Liver (tissue), 9 donors: Measurements from ENCODE around the gene PPDPF. TPM values are rescaled to one million over a fixed set of nuclear protein-coding genes. Genes with fewer than 3 reads are reported as not detected.

ENCODE experiments used
- DNase-seq: peaks from one replicate; pipeline ENCODE4 v3.0.0-alpha.2; 2017; ENCODE audit warnings: low spot score
- H3K27ac ChIP-seq, 2 donors: one replicate each; pipeline ENCODE4 v1.7.0; 2013; ENCODE audit warnings: inconsistent platforms in 2 of 2, low read length in 2 of 2, control low read depth in 1 of 2, low read depth in 1 of 2, mild to moderate bottlenecking in 1 of 2
- H3K27me3 ChIP-seq, 4 donors: one replicate each; pipeline versions ENCODE4 v1.6.1 to v1.7.0; 2013; ENCODE audit warnings: low read length in 3 of 4, inconsistent platforms in 1 of 4, mild to moderate bottlenecking in 1 of 4, moderate library complexity in 1 of 4; ENCODE audit not compliant: control insufficient read depth in 4 of 4, insufficient read depth in 4 of 4
- H3K36me3 ChIP-seq, 4 donors: one replicate each; pipeline versions ENCODE4 v1.6.1 to v1.7.0; 2013; ENCODE audit warnings: low read length in 3 of 4, mild to moderate bottlenecking in 3 of 4, low read depth in 1 of 4, moderate library complexity in 1 of 4; ENCODE audit not compliant: control insufficient read depth in 4 of 4, insufficient read depth in 3 of 4
- H3K4me1 ChIP-seq, 4 donors: one replicate each; pipeline versions ENCODE4 v1.6.1 to v1.7.0; 2013; ENCODE audit warnings: low read length in 3 of 4, mild to moderate bottlenecking in 3 of 4, moderate library complexity in 1 of 4; ENCODE audit not compliant: control insufficient read depth in 4 of 4, insufficient read depth in 4 of 4
- H3K4me3 ChIP-seq, 3 donors: one replicate each; pipeline versions ENCODE4 v1.6.1 to v1.7.0; 2013; ENCODE audit warnings: low read length in 3 of 3, control low read depth in 1 of 3, low read depth in 1 of 3, mild to moderate bottlenecking in 1 of 3
- H3K9ac ChIP-seq, 2 donors: one replicate each; pipeline ENCODE4 v1.7.0; 2013; ENCODE audit warnings: low read length in 2 of 2, mild to moderate bottlenecking in 2 of 2, moderate library complexity in 2 of 2, control low read depth in 1 of 2, low read depth in 1 of 2
- H3K9me3 ChIP-seq, 4 donors: one replicate each; pipeline versions ENCODE4 v1.6.1 to v1.7.0; 2013; ENCODE audit warnings: low read length in 3 of 4; ENCODE audit not compliant: control insufficient read depth in 4 of 4
- GABPA ChIP-seq, 2 donors: IDR thresholded peaks in 1 of 2; conservative IDR thresholded peaks in 1 of 2; 2 replicates each; pipeline ENCODE4 v1.6.1; 2016; ENCODE audit warnings: antibody characterized with exemption in 2 of 2, mild to moderate bottlenecking in 1 of 2, moderate library complexity in 1 of 2
- HNF4A ChIP-seq, 2 donors: conservative IDR thresholded peaks; 2 replicates each; pipeline ENCODE4 v1.6.1; 2016; ENCODE audit warnings: antibody characterized with exemption in 2 of 2, mild to moderate bottlenecking in 2 of 2
- HNF4G ChIP-seq: IDR thresholded peaks from 2 replicates; pipeline ENCODE4 v1.6.1; 2016; ENCODE audit warnings: antibody characterized with exemption
- RAD21 ChIP-seq, 2 donors: IDR thresholded peaks; 2 replicates each; pipeline ENCODE4 v1.6.1; 2016; ENCODE audit warnings: antibody characterized with exemption in 2 of 2, mild to moderate bottlenecking in 2 of 2
- RXRA ChIP-seq, 2 donors: IDR thresholded peaks; 2 replicates each; pipeline ENCODE4 v1.6.1; 2017 to 2018; ENCODE audit warnings: antibody characterized with exemption in 2 of 2, mild to moderate bottlenecking in 1 of 2
- SP1 ChIP-seq: IDR thresholded peaks from 2 replicates; pipeline ENCODE4 v1.6.1; 2018; ENCODE audit warnings: antibody characterized with exemption, mild to moderate bottlenecking
- WGBS: extraction: QIAGEN DNeasy Blood & Tissue Kit; methylation state at CpG from one replicate; pipeline ENCODE4 v1.1.7; 2013; 5-methylcytosine and 5-hydroxymethylcytosine counted together
- polyA plus RNA-seq, 2 donors: library from polyadenylated mRNA; stranded (reverse) in 1 of 2; unstranded in 1 of 2; fragments of 200-250 nt in 1 of 2; fragments of >200 nt in 1 of 2; fragmentation: Nextera tagmentation in 1 of 2; extraction: Ambion mirVana in 1 of 2; gene quantifications; one replicate each; pipeline versions ENCODE4 v1.2.1 to v1.2.3, GENCODE V29; 2013 to 2015
- total RNA-seq, 2 donors: library from RNA; depleted of rRNA; stranded (reverse); fragments of >200 nt; gene quantifications; one replicate each; pipeline ENCODE4 v1.2.3, GENCODE V29; 2014
- TF ChIP-seq, protein P1 (sequence below): IDR thresholded peaks from 2 replicates; pipeline ENCODE4 v1.6.1; 2016; ENCODE audit warnings: antibody characterized with exemption
- TF ChIP-seq, protein P2 (sequence below): fragments of 150-350 bp; IDR thresholded peaks from 2 replicates; pipeline ENCODE4 v1.5.1; 2017; ENCODE audit warnings: improper control_type of control experiment, low read depth, low read length; ENCODE audit not compliant: missing input control
- TF ChIP-seq, protein P3 (sequence below): IDR thresholded peaks from 2 replicates; pipeline ENCODE4 v1.6.1; 2016; ENCODE audit warnings: antibody characterized with exemption
- donor health status: healthy.
- donor health status: healthy.
- donor health status: healthy.
- donor health status: healthy.
- donor health status: healthy.

The PPDPF gene
- total and polyA plus RNA-seq, 4 donors = 8.3 to 196 (median 25.3) TPM

DNA sequence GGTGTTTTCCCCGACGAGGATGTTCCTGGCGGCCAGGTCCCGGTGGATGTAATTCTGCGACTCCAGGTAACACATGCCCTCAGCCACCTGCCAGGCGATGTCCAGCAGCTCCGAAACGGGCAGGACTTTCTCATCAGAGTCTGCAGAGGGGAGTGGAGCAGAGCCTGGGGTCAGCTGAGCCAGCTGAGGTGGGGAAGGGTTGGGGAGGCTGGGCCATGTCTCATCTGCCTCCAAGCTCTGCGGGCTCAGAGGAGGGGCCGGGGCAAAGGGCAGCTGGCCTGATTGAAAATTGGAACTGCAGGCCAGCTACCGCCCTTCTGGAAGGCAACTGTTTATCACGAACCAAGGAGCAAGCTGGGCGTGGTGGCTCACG lies 10.2 kb downstream of the PPDPF start:
- Histone ChIP-seq H3K9me3 (no peaks in the 10 kb centered on the region), H3K4me3 (no peak overlapping the region), H3K9ac (no peak overlapping the region), H3K27me3 (no peaks in the 10 kb centered on the region), H3K36me3 (no peaks in the 10 kb centered on the region), H3K4me1 (peaks cover 2 to 12% (median 8%) of the 10 kb centered on the region in 4 donors), H3K27ac (no peak overlapping the region)
- TF ChIP-seq RAD21 (IDR thresholded peaks at IDR 0.05) (no peak), RXRA (IDR thresholded peaks at IDR 0.05) (no peak), HNF4A (conservative IDR thresholded peaks at IDR 0.05) (peak in 1 of 2 donors; percentile 10)
- DNase-seq = no peak
- WGBS = 54% methylated on average over 14 of the region's 14 CpGs

DNA sequence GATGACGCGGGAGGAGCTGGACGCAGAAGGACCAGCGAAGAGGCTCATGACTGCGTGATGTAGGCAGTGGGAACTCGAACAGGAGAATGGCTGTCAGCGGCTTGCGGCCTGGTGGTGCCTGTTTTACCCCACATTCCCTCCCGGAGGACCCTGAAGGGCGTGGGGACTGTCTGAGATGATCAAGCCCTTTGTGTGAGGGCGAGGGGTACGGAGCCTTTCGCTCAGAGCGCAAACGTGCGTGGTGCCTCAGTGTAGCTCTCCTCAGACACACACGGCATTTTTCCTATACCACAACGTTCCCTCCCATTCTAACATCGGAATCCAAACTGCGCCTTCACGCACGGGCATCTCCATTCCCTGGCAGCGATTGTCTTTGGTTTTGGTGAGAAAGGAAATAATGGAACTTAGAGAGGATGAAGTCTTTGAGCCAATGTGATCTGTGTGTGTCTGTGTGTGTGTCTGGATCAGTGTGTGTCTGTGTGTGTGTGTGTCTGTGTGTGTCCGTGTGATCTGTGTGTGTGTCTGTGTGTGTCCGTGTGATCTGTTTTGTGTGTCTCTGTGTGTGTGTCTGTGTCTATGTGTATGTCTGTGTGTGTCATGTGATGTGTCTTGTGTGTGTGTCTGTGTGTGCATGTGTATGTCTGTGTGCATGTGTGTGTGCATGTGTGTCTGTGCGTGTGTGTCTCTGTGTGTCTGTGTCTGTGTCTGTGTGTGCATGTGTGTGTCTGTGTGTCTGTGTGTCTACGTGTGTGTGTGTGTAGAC lies 11.3 kb downstream of the PPDPF start:
- Histone ChIP-seq H3K9me3 (no peaks in the 10 kb centered on the region), H3K4me3 (no peak overlapping the region), H3K27ac (no peak overlapping the region), H3K27me3 (no peaks in the 10 kb centered on the region), H3K36me3 (no peaks in the 10 kb centered on the region), H3K9ac (no peak overlapping the region), H3K4me1 (peaks cover 5 to 19% (median 13%) of the 10 kb centered on the region in 4 donors)
- TF ChIP-seq, protein P1, sequence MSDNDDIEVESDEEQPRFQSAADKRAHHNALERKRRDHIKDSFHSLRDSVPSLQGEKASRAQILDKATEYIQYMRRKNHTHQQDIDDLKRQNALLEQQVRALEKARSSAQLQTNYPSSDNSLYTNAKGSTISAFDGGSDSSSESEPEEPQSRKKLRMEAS = no peak
- no peak for TF ChIP-seq SP1
- no peak for TF ChIP-seq HNF4G
- TF ChIP-seq, protein P2, sequence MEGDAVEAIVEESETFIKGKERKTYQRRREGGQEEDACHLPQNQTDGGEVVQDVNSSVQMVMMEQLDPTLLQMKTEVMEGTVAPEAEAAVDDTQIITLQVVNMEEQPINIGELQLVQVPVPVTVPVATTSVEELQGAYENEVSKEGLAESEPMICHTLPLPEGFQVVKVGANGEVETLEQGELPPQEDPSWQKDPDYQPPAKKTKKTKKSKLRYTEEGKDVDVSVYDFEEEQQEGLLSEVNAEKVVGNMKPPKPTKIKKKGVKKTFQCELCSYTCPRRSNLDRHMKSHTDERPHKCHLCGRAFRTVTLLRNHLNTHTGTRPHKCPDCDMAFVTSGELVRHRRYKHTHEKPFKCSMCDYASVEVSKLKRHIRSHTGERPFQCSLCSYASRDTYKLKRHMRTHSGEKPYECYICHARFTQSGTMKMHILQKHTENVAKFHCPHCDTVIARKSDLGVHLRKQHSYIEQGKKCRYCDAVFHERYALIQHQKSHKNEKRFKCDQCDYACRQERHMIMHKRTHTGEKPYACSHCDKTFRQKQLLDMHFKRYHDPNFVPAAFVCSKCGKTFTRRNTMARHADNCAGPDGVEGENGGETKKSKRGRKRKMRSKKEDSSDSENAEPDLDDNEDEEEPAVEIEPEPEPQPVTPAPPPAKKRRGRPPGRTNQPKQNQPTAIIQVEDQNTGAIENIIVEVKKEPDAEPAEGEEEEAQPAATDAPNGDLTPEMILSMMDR = no peak
- TF ChIP-seq GABPA (IDR thresholded peaks at IDR 0.05 in 1 of 2, conservative IDR thresholded peaks at IDR 0.05 in 1 of 2) = no peak
- no peak for TF ChIP-seq RAD21 (IDR thresholded peaks at IDR 0.05)
- WGBS = 91% methylated on average over 27 of the region's 27 CpGs
- DNase-seq = no peak

DNA sequence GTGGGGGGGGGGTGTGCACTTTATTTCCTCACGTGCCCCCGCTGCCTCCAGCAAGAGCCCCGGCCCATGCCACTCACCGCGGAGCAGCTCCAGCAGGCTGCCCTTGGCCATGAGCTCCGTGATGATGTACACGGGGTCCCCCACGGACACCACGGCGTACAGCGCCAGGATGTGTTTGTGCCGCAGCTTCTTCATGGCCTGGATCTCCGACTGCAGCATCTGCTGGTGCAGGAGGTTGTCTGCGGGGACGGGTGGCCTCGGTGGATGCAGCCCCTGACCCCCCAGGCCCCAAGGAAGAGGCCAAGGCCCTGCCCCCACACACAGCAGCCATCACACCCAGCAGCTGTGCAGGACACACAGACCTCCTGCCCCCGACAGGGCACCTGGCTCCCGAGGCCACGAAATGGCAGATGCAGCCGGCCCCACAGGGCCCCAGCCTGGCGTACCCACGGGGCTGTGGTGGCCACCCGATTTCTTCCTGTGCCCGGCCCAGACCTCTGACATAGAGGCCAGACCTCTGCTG lies 11.9 kb downstream of the PPDPF start:
- 89% methylated on average over 24 of the region's 24 CpGs for WGBS
- H3K9me3 ChIP-seq = no peaks in the 10 kb centered on the region
- H3K9ac ChIP-seq = no peak overlapping the region
- H3K4me1 ChIP-seq = peaks cover 10 to 25% (median 18%) of the 10 kb centered on the region in 4 donors
- H3K36me3 ChIP-seq = no peaks in the 10 kb centered on the region
- no peak overlapping the region for H3K27ac ChIP-seq
- no peak overlapping the region for H3K4me3 ChIP-seq
- DNase-seq = no peak
- TF ChIP-seq, protein P3, sequence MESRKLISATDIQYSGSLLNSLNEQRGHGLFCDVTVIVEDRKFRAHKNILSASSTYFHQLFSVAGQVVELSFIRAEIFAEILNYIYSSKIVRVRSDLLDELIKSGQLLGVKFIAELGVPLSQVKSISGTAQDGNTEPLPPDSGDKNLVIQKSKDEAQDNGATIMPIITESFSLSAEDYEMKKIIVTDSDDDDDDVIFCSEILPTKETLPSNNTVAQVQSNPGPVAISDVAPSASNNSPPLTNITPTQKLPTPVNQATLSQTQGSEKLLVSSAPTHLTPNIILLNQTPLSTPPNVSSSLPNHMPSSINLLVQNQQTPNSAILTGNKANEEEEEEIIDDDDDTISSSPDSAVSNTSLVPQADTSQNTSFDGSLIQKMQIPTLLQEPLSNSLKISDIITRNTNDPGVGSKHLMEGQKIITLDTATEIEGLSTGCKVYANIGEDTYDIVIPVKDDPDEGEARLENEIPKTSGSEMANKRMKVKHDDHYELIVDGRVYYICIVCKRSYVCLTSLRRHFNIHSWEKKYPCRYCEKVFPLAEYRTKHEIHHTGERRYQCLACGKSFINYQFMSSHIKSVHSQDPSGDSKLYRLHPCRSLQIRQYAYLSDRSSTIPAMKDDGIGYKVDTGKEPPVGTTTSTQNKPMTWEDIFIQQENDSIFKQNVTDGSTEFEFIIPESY = no peak
- no peak for TF ChIP-seq HNF4G
- no peaks in the 10 kb centered on the region for H3K27me3 ChIP-seq
